Measurements from ENCODE around the gene COIL. TPM values are rescaled to one million over a fixed set of nuclear protein-coding genes. Genes with fewer than 3 reads are reported as not detected.

COIL gene
- total and polyA plus RNA-seq, 2 of the 13 experiments (the other 11 are each of a cell fraction or from before 2014, with no cell fraction given), result 8.1 to 29.4 TPM

DNA sequence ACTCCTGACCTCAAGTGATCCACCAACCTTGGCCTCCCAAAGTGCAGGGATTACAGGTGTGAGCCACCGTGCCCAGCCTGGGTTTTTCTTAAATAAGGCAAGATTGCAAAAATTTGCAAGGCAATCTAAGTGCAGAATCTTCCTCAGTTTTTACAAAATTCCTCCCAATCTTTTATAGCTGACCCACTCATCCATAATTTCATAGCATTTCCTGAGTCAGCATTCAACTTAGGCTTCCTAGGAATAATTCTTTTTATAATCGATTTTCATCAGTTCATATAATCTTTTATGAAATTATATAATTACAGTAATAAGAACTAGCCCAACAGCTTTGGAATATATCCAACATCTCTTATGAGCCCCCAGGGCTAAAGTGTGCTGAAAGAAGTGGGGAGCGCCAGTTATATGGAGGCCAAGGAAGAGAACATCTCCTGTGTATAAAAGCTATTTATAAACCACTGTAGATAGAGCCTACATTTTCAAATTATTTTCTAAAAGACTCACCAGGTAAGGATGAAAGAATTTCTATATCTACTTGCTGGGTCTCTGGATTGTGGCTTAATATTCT lies 14.8 kb downstream of the COIL start:
- H3K36me3 ChIP-seq (replicated peaks in 1 of 2; ENCODE audit: control insufficient read depth in 1 of 2, insufficient read depth in 2 of 2, low read length in 2 of 2), result peaks cover 20 to 80% of the 10 kb centered on the region in 2 experiments
- TF ChIP-seq MAFF (IDR thresholded peaks at IDR 0.05; ENCODE audit: low read depth, low read length) (peak; percentile 76), MAFK (conservative IDR thresholded peaks at IDR 0.05 in 1 of 2, IDR thresholded peaks at IDR 0.05 in 1 of 2; ENCODE audit: low read length in 2 of 2) (peak; percentile 77 to 87)
- TF ChIP-seq, protein P1, sequence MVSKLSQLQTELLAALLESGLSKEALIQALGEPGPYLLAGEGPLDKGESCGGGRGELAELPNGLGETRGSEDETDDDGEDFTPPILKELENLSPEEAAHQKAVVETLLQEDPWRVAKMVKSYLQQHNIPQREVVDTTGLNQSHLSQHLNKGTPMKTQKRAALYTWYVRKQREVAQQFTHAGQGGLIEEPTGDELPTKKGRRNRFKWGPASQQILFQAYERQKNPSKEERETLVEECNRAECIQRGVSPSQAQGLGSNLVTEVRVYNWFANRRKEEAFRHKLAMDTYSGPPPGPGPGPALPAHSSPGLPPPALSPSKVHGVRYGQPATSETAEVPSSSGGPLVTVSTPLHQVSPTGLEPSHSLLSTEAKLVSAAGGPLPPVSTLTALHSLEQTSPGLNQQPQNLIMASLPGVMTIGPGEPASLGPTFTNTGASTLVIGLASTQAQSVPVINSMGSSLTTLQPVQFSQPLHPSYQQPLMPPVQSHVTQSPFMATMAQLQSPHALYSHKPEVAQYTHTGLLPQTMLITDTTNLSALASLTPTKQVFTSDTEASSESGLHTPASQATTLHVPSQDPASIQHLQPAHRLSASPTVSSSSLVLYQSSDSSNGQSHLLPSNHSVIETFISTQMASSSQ (IDR thresholded peaks at IDR 0.05; ENCODE audit: low read depth), result no peak
- TF ChIP-seq, protein P1 (CRISPR knock-in tag; IDR thresholded peaks at IDR 0.05; ENCODE audit: borderline replicate concordance), result no peak
- no peaks in the 10 kb centered on the region for H4K20me1 ChIP-seq (ENCODE audit: insufficient read depth, low read length)
- in situ Hi-C loops (cut with HindIII; ENCODE audit: extremely low pct_ligation_motif_present, low pct_unique_long_range_greater_than_20kb) (no loop called here), intact Hi-C loops (cut with micrococcal nuclease; ENCODE audit: unreplicated experiment) (loop anchor here (10.0 kb wide), 1 partner anchor 51 kb away; no protein-coding TSS in a partner anchor)
- no peaks in the 10 kb centered on the region for H3K9me3 ChIP-seq (ENCODE audit: low read length)
- no peak for FAIRE-seq
- 98% methylated on average over 3 of the region's 3 CpGs for WGBS (ENCODE audit: low lambda C conversion rate)
- no peak overlapping the region for H3K4me3 ChIP-seq (replicated peaks in 1 of 3; ENCODE audit: insufficient read depth in 1 of 3, low read depth in 2 of 3, low read length in 3 of 3)
- H3K79me2 ChIP-seq (ENCODE audit: insufficient read depth, low read length), result no peaks in the 10 kb centered on the region
- BruUV-seq (replicated peaks), result no TSS peak
- H3K27ac ChIP-seq (ENCODE audit: extremely low read length, insufficient read depth, low read length), result no peak overlapping the region
- ChIA-PET POLR2A (no interaction called here), CTCF (ENCODE audit: low intra/inter-chr PET ratio, low total read pairs) (no interaction called here)
- no peaks in the 10 kb centered on the region for H3K4me1 ChIP-seq (ENCODE audit: insufficient read depth, low read length)
- no peak overlapping the region for H3K9ac ChIP-seq (ENCODE audit: insufficient read depth, low read depth, low read length)
- no peaks in the 10 kb centered on the region for H3K27me3 ChIP-seq (ENCODE audit: control insufficient read depth in 1 of 2, insufficient read depth in 2 of 2, low read length in 2 of 2)
- no peak for DNase-seq (ENCODE audit: low spot score)
- ATAC-seq, result no peak
- no peak overlapping the region for H2AFZ ChIP-seq (ENCODE audit: low read length)
- no peak overlapping the region for H3K4me2 ChIP-seq (ENCODE audit: low read depth, low read length)
